Right atrium auricular region (tissue), 2 donors: ENCODE data around the gene TRERF1. TPM values are rescaled to one million over a fixed set of nuclear protein-coding genes. Genes with fewer than 3 reads are reported as not detected.

ENCODE experiments used
- DNase-seq: peaks from one replicate; pipeline ENCODE4 v3.0.0-alpha.2; 2019; ENCODE audit warnings: low spot score
- H3K27ac ChIP-seq, 2 donors: fragments of 200-600 bp; sonication (generic); 1 replicate in 1 of 2; 2 replicates in 1 of 2; pipeline ENCODE4 v1.5.1; 2016 to 2019
- H3K27me3 ChIP-seq, 2 donors: fragments of 200-600 bp; sonication (generic); one replicate each; pipeline versions ENCODE4 v1.5.1 to v1.6.0; 2017 to 2019
- H3K36me3 ChIP-seq: fragments of 200-600 bp; sonication (generic); one replicate; pipeline ENCODE4 v1.5.1; 2016
- H3K4me1 ChIP-seq, 2 donors: fragments of 200-600 bp; sonication (generic); one replicate each; pipeline versions ENCODE4 v1.5.1 to v1.6.0; 2017 to 2019
- H3K4me3 ChIP-seq, 2 donors: fragments of 200-600 bp; sonication (generic); 1 replicate in 1 of 2; 2 replicates in 1 of 2; pipeline ENCODE4 v1.5.1; 2017 to 2019; ENCODE audit warnings: mild to moderate bottlenecking in 1 of 2, moderate library complexity in 1 of 2
- H3K9me3 ChIP-seq, 2 donors: fragments of 200-600 bp; sonication (generic); one replicate each; pipeline ENCODE4 v1.5.1; 2019
- total RNA-seq, 2 donors: library from RNA; depleted of rRNA; stranded (reverse); fragments of >200 nt; gene quantifications; one replicate each; pipeline ENCODE4 v1.1.0, GENCODE V29; 2016
- TF ChIP-seq, protein P1 (sequence below), 2 donors: fragments of 200-600 bp; sonication (generic); IDR thresholded peaks; one replicate each; pipeline ENCODE4 v1.5.1; 2019; ENCODE audit warnings: antibody characterized with exemption in 2 of 2

TRERF1 gene
- total RNA-seq, 2 donors from 2014 or later: 1.9 to 2.5 TPM

DNA sequence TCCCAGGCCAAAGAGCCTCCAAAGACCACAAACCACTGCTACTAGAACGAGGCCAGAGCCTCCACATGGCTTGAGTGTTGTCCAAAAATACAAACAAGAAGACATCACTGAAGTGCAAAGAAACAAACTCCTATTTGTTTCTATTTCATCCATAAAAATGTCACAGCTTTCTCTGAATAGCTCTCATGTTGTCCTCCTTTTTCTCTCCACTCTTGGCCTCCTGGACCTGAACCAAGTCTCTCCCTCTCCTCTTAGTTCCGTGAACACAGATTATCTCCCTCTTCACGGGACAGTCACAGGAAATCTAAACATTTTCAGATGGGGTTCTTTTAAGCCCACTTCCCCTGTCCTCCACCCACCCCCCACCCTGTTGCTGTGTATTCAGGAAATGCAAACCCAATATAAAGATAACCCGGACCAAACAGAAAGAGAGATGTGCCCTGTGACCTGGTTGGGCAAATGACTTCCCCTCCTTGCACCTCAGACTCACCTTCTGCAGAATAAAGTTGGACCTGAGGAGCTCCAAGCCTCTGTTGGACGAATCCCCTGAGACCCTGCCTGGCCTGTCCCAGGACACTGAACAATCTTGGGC, 158.2 kb downstream of the TRERF1 start:
- Histone ChIP-seq H3K27ac (no peak overlapping the region), H3K36me3 (no peaks in the 10 kb centered on the region), H3K4me1 (no peaks in the 10 kb centered on the region), H3K9me3 (no peaks in the 10 kb centered on the region), H3K4me3 (no peak overlapping the region), H3K27me3 (no peaks in the 10 kb centered on the region)
- DNase-seq: no peak
- TF ChIP-seq, protein P1, sequence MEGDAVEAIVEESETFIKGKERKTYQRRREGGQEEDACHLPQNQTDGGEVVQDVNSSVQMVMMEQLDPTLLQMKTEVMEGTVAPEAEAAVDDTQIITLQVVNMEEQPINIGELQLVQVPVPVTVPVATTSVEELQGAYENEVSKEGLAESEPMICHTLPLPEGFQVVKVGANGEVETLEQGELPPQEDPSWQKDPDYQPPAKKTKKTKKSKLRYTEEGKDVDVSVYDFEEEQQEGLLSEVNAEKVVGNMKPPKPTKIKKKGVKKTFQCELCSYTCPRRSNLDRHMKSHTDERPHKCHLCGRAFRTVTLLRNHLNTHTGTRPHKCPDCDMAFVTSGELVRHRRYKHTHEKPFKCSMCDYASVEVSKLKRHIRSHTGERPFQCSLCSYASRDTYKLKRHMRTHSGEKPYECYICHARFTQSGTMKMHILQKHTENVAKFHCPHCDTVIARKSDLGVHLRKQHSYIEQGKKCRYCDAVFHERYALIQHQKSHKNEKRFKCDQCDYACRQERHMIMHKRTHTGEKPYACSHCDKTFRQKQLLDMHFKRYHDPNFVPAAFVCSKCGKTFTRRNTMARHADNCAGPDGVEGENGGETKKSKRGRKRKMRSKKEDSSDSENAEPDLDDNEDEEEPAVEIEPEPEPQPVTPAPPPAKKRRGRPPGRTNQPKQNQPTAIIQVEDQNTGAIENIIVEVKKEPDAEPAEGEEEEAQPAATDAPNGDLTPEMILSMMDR (IDR thresholded peaks at IDR 0.05): no peak

DNA sequence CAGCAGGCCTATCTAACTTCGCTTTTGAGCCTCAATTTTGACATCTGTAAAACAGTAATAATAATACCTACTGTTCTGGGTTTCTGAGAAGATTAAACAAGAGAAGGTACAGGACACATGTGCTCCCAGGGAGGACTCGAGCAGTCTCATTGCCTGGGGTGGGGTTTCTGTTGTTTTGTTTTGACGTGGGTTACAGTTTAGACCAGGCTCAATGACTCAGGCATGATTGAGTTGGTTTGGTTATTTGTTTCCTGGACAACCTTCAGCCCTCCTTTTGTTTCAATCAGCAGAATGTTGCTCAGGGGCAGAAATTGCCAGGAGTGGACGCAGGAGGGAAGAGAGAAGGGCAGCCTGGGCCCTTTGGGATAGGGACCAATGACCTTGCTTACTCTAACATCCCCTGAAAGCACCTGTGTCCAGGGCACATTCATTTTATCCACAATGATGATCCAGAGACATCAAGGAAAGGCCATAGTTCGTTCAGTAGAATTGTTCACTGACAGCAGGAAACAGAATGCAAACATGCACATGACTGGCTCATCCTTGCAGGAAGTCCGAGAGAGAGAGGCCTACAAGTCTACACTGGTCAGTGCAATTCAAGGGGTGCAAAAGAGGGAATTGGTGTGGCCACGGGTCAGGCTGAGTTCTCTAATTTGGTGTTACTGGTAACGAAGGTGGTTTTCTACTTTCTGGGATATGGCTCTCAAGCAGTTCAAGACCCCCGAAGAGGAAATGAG, 159.6 kb downstream of the TRERF1 start:
- TF ChIP-seq, protein P1 (IDR thresholded peaks at IDR 0.05): no peak
- H3K4me3 ChIP-seq: no peak overlapping the region
- no peaks in the 10 kb centered on the region for H3K4me1 ChIP-seq
- H3K9me3 ChIP-seq: no peaks in the 10 kb centered on the region
- H3K27ac ChIP-seq: no peak overlapping the region
- no peaks in the 10 kb centered on the region for H3K36me3 ChIP-seq
- H3K27me3 ChIP-seq: no peaks in the 10 kb centered on the region
- DNase-seq: no peak

DNA sequence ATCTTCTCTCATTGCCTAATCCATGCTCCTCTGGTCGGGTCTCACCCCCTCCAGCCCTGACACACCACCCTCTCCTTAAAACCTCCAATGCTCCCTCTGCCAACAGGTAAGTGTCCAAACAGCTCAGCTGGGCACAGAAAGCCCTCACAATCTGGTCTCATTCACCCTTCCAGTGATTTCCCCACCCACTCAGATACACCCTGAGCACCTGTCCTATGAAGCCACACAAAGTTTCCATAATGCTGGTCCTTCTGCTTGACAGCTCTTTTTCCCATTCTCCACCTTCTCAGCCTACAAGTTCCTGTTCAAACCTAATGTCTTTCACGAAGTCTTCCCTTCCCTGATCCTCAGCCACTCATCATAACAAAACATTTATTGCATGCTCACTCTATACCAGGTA, 164.0 kb downstream of the TRERF1 start:
- DNase-seq: no peak
- Histone ChIP-seq H3K36me3 (no peaks in the 10 kb centered on the region), H3K27me3 (no peaks in the 10 kb centered on the region), H3K4me3 (no peak overlapping the region), H3K27ac (no peak overlapping the region), H3K4me1 (no peaks in the 10 kb centered on the region), H3K9me3 (no peaks in the 10 kb centered on the region)
- TF ChIP-seq, protein P1 (IDR thresholded peaks at IDR 0.05): no peak

DNA sequence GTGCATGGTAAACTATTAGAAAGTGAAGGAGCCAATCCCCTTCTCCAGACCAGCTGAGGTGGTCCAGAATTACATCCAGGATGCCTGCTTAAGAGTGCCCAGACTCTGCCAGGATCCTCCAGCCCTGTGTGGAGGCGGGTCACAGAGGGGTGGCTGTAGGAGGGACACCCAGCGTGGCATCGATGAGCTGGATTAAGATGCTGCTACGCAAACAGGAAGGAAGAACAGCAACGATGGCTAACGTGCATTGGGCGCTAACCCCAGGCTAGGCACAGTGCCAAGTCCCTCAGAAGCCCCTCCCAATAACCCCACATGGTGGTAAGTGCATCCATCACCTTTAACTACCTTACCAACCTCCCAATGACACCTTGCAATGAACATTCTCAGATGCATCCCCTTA, 170.2 kb downstream of the TRERF1 start:
- Histone ChIP-seq H3K4me3 (no peak overlapping the region), H3K36me3 (no peaks in the 10 kb centered on the region), H3K9me3 (no peaks in the 10 kb centered on the region), H3K4me1 (peaks cover 0 to 31% of the 10 kb centered on the region in 2 donors), H3K27ac (no peak overlapping the region), H3K27me3 (no peaks in the 10 kb centered on the region)
- no peak for DNase-seq
- TF ChIP-seq, protein P1 (IDR thresholded peaks at IDR 0.05): no peak

DNA sequence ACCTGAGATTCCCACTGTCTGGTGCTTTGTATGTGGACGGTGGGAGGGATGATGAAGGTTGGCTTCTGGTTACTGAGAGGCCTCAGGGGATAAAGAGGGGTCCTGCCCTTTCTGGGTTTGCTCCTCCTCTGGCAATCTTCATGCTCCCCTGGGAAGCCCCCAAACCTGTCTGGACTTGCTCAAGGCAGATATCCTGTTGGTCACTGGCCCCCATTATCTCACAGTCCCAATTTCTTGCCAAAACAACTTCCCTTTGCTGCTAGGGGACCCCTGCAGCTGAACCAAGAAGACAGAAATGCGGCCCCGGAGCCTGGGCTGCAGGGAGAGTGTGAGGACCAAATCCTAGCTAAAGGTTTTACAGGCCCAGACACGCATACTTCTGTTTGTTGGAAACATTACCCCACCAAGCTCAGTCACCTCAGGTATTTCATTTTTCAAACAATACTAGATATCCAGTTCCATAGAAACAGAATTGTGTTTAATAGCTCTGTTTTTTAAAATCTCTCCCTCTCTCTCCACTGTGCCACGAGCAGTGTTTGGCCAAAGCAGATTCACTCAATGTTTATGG, 170.7 kb downstream of the TRERF1 start:
- H3K27ac ChIP-seq: no peak overlapping the region
- no peaks in the 10 kb centered on the region for H3K36me3 ChIP-seq
- DNase-seq: no peak
- H3K27me3 ChIP-seq: no peaks in the 10 kb centered on the region
- TF ChIP-seq, protein P1 (IDR thresholded peaks at IDR 0.05): no peak
- H3K4me1 ChIP-seq: peaks cover 0 to 36% of the 10 kb centered on the region in 2 donors
- no peaks in the 10 kb centered on the region for H3K9me3 ChIP-seq
- no peak overlapping the region for H3K4me3 ChIP-seq
